ENCODE data around the gene LGALS4.
"Not testable (repeated sequence)": the region's sequence is repeated elsewhere in the genome, so short reads cannot be mapped to it uniquely, and the experiment has no call there.

LGALS4 gene

GRCh38 chr19:38821230-38821825 lies 8.6 kb upstream of the LGALS4 start:
- DNase-seq (ENCODE audit: low read depth), result not testable (repeated sequence)

- DNase-seq (ENCODE audit: low read depth), result no peak
Measured at GRCh38 chr19:38819231-38819920, 6.6 kb upstream of the LGALS4 start.

GRCh38 chr19:38817081-38817480 lies 4.3 kb upstream of the LGALS4 start:
- DNase-seq (ENCODE audit: low read depth), result no peak

- no peak for DNase-seq (ENCODE audit: low read depth)
Measured at GRCh38 chr19:38816131-38816750, 3.5 kb upstream of the LGALS4 start.

- no peak for DNase-seq (ENCODE audit: low read depth)
Measured at GRCh38 chr19:38815059-38816001, 2.6 kb upstream of the LGALS4 start.

GRCh38 chr19:38813932-38814331 lies 1.2 kb upstream of the LGALS4 start:
- not testable (repeated sequence) for DNase-seq (ENCODE audit: low read depth)

GRCh38 chr19:38813323-38813722 lies 578 bp upstream of the LGALS4 start:
- no peak for DNase-seq (ENCODE audit: low read depth)

- no peak for DNase-seq (ENCODE audit: low read depth)
Measured at GRCh38 chr19:38812009-38812840, 520 bp downstream of the LGALS4 start.

GRCh38 chr19:38809592-38810252 lies 3.0 kb downstream of the LGALS4 start:
- no peak for DNase-seq (ENCODE audit: low read depth)

- DNase-seq (ENCODE audit: low read depth), result no peak
Measured at GRCh38 chr19:38808741-38809140, 4.0 kb downstream of the LGALS4 start.

GRCh38 chr19:38807374-38808098 lies 5.2 kb downstream of the LGALS4 start:
- not testable (repeated sequence) for DNase-seq (ENCODE audit: low read depth)

GRCh38 chr19:38806371-38806770 lies 6.4 kb downstream of the LGALS4 start:
- no peak for DNase-seq (ENCODE audit: low read depth)

- no peak for DNase-seq (ENCODE audit: low read depth)
Measured at GRCh38 chr19:38805180-38805579, 7.6 kb downstream of the LGALS4 start.

GRCh38 chr19:38803543-38803942 lies 9.2 kb downstream of the LGALS4 start:
- DNase-seq (ENCODE audit: low read depth), result no peak

- no peak for DNase-seq (ENCODE audit: low read depth)
Measured at GRCh38 chr19:38801359-38802095, 11.2 kb downstream of the LGALS4 start.

GRCh38 chr19:38800577-38801347 lies 12.0 kb downstream of the LGALS4 start:
- DNase-seq (ENCODE audit: low read depth), result no peak

- no peak for DNase-seq (ENCODE audit: low read depth)
Measured at GRCh38 chr19:38799104-38799503, 13.6 kb downstream of the LGALS4 start.

GRCh38 chr19:38797781-38798180 lies 15.0 kb downstream of the LGALS4 start:
- DNase-seq (ENCODE audit: low read depth), result not testable (repeated sequence)

GRCh38 chr19:38796154-38796553 lies 16.6 kb downstream of the LGALS4 start:
- no peak for DNase-seq (ENCODE audit: low read depth)

Measured in T follicular helper cell (primary cell).